Measurements from ENCODE around the gene EIF5B.

Gene EIF5B

DNA sequence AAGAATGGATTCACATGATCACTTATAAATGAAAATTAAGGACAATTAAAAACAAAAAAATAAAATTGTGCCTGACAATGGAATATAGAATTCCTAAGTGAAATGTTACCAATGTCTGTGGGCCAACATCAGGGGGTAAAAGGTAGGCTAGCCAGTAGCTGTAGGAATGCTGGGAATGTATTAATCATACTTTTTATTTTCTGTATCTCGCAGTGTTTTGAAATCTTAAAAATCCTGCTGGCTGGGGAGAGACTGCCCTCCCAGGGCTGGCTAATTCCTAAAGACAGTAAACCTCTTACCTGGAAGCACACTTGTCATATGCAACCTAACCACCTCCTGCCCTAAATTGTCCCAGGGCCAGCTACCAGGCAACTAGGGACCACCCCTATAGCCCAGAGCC is 82.8 kb downstream of the EIF5B start:
- no peak for DNase-seq

DNA sequence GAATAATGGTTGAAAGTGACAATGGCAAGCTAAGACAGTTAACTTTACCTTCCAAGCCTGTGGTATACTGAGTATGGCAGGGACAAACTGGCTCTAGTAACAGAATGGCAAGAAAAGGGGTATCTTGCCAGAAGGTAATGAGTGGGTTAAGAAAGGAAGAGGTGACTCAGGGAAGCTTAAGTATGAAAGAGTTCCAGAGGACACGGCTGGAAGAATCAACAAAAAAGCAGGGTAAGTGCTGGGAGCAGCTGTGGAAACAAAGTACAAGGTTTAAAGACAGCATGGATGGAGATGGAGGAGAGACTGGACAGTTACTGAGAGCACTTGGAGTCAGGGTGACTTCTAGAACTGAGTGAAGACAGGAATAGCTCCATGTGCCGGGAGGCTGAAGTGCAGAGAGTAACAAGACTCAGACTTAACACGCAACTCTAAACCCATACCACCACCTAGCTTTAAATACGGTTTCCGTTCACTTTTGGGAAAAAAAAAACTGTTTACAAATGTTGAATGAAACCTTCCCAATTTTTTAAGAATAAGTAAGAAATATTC is 83.6 kb downstream of the EIF5B start:
- no peak for DNase-seq

DNA sequence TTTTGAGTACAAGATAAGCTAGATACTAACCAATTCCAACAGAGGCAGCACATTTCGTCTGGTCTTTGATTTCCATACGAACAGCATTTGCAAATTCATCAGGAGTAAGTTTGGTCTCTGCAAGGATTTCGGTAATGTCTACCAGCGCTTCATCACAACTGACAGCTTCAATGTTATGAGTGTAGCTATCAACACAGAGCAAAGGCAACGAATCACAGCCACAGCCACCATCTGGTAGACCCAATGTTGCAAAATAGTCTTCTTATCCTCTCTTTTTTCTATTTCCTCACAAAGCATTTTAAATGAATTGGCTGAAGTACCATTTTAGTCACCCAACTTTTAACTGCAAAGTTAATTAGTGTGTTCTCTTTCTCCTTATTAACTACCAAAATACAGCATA is 84.3 kb downstream of the EIF5B start:
- no peak for DNase-seq

DNA sequence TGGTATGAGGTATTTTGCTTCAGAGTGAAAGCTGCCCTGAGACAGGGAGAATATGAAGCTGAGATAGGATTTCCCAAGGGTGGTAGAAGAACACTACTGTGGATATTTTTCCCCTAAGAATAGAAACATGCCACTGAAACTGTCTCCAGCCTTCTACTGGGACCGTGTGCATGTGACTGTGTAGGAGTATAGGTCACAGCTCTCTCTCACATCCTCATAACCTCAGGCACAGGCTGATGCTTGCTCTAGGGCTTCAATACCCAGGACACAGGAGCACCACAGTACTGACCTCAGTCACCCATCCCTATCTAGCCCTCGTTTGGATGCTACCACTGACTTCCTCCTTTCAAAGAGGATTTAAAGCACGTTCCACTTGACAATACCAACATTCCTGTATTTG is 85.4 kb downstream of the EIF5B start:
- DNase-seq, result no peak

DNA sequence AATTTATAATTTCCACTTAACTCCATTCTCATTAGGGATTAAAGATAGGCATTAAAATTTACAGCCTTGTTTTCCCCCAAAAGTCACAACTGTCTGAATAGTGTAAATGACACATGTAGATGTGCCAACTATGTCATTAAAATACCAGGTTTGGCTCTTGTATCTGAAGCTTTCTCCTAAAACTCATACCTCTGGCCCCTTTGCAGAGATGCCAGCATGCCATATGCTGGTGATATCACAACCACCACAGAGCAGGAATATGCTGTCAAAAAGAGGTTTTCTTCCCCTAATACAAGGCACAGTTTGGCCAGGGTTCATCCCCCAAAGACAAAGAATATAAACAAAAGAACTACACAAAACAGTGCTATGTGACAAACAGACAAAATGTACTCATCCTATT is 87.2 kb downstream of the EIF5B start:
- DNase-seq, result peak; percentile 11

DNA sequence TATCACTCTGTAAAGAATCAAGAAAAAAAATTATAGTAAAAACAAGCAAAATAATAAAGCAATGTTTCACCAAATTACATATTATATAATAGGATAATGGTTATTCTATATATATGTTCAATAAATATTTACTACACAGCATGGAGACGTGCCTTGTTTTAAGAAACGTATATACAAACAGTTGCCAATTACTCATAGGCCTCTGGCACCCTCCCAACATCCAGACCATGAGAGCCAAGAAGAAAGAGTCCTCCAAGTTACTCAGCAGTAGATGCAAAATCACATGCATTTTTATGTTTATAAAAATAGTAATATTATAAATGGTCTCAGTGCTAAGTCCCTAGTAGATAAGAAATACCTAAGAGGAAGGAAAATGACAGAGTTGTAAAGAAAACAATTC is 87.8 kb downstream of the EIF5B start:
- peak; percentile 29 for DNase-seq

DNA sequence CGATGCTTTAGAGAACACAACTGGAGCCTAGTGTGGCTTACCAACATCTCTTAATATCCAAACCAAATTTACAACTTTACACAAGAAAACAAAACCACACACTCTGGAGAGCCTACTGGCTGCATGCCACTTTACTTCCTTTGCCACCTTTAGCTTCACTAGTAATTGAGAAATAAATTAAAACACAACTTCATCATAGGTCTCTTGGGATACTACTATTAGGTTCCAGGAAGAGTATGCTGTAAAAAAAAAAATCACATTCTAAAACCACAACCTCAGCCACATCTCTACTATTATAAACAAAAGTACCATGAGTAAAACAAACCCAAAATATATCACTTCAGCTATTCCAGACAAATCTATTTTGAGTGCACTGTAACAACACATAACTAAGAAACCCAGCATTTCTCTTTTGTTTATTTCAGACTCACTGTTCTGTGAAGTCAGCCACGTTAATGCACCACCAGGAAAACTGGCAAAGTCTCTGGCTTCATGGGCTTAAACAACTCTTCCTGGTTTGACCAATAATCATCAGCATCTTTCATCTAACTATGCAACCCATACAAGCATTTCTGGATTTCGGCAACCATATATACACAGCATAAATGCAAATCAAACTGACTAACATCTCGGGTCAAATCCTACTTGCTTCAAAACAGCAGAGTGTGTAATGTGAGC is 93.6 kb downstream of the EIF5B start:
- DNase-seq, result no peak

DNA sequence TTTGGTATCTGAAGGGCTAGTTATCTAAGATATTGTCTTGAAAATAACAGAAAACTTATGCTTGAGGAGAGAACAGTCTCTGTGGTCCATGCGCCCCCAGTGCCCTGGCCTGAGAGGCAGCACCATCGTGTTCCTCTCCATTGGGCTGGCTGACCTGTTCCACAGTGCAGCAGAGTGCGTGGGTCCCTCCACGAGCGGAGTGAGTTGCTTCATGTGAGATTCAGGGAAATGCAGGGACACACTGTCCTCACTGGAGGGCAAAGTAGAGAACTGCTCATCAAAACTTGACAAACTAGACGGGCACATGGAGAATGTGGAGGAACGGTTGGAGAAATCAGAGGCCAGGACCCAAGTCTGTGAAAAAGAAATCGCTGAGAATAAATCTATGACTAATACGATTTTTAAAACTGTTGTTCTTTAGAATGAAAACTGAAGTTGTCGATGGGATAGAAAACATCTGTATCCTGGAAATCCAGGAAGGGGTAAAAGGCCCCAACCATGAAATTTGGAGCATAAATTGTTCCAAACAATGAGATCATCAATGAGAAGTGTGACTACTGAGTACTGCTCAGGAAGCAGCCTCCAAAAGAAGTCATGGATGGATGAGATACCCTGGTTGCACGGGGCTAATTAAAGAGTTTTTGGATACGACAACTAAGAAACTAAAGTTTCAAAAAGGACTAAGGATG is 94.5 kb downstream of the EIF5B start:
- DNase-seq, result no peak

DNA sequence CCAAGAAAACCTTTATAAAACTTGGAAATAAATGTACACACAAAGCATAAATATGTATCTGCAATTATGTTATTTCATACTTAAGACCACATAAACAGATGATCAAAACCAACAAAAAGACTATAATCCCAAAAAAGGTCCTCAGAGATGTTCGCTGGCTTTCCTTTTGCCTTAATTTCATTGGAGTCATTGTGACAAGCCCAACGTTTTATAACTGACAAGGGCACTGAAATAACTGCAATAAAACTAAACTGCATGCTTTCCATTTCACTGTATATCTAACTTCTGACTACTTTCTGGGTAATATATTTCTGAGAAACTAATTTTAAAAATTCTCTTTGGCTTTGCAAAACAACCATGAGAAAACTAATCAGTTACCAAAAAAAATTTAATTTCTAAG is 96.2 kb downstream of the EIF5B start:
- no peak for DNase-seq

DNA sequence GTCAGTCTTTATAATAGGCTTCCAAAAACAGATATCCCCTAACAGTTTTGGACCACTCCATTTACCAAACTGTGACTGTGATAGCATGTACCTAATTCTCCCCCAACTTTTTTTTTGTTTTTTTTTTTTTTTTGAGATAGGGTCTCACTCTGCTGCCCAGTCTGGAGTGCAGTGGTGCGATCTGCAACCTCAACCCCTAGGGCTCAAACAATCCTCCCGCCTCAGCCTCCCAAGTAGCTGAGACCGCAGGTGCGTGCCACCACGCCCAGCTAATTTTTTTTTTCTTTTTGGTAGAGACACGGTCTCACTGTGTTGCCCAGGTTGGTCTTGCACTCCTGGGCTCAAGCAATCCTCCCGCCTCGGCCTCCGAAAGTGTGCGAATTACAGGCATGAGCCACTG is 99.7 kb downstream of the EIF5B start:
- DNase-seq, result no peak

DNA sequence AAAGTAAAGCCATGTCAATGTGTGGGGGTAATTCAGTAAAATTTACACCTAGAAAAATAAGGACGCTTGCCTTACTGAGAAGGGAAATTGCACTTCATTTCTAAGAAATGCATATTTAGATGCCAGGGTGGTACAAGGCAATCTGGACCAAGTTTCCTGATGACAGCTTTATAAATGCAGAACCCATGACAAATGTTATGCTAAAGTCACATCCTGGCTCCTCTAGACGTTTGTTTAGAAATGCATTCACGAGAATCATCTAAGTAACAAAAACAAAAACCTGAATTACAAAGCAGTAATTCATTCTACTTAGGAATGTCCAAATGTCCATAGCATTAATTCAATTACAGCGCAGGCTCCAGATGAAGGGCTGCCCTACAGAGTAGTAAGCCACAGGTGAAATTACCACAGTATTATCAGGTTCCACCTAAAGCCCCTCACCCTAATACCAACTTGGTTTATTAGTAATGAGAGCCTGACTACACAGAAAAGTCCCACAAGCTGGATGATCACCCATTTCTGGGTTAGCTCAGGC is 102.8 kb downstream of the EIF5B start:
- no peak for DNase-seq

DNA sequence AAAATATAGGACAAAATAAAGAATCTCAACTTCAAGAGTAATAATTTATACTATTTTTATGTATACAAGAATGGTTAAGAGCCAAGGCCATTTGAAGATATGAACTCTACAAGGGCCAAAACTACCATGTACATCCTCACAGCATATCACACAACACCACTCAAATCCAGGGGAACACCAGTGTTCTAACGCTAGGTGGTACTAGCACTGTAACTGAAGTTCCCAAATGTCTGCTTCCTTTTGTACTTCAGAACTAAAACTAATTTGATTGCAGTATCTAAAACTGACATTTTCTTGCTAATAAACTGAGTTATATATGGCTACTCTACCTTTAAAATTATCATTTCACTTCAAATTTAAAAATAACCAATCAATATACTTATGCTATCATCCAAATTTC is 105.6 kb downstream of the EIF5B start:
- DNase-seq, result no peak

DNA sequence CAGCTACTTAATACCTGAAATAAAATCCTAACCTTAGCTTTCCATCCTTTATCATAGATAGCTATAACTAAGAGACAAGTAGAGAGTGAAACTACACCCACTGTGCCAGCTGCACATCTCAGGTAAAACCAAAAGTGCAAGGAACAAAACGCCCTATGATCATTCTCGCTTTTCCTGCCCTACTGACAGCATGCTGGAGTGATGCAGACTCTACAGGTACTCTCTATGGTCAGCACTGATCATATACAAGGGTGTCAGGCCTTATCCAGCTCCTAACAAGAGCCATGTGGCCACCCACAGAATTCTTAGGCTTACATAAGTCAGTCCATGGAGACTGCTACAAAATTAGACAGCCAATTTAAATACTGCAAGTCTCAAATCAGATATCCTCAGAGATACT is 107.0 kb downstream of the EIF5B start:
- no peak for DNase-seq

DNA sequence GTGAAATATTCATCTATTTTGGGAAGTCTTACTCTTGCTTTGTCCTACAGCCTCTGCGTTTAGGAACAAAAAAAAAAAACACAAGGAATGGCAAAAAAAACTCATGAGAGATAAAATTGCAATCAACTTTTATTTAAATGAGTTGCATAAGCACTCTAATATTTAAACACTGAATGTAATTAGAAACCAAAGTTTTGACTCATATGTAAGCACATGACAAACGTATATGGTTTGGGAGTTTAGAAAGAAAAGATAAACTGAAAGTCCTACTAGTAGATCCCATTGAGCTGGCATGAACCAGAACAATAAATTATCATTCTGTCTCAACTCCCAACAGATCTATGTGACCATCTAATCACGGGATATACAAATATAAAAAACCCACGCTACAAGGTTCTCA is 107.9 kb downstream of the EIF5B start:
- DNase-seq, result no peak

DNA sequence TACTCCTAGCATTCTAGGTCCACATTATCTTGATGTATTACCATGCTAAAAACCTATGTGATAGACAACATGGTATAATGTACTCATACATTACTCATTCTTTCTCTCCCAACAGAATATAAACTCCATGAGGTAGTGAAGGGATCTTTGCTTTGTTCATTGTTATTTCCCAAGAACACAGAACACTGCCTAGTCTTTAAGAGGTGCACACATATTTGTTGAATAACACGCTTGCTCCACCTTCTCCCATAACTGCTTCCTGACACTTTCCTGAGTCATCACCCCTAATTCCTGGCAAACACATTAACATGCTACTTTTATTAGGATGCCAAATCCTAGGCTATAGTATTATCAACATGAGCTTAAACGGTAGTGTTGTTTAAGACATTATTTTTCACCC is 111.4 kb downstream of the EIF5B start:
- DNase-seq, result no peak

DNA sequence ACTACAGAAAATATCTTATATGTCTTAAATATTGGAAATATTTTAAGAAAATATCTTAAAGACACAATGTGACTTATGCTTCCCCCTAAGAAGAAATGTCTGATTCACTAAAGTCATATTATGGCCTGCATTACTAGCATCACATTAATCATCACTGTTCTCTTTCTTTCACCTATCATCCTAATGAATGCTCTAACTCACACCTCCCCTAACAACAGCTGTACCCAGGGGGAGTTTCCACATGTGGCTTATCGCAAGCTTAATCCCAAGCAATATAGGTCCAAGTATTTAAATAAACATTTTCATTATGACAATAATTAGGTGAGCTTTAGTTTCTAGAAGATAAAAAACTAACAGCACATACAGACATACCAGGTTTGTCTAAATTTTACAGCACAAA is 113.0 kb downstream of the EIF5B start:
- no peak for DNase-seq

Measured in NCI-H446 treated with DMSO at 0.1 percent for 48 hours (cell line).